ENCODE results near the gene PDE4D.

GRCh38 chr5:59132131-59132530 lies 761.4 kb downstream of the PDE4D start:
- TF ChIP-seq CTCF (IDR thresholded peaks at IDR 0.05) (no peak), POLR2A (IDR thresholded peaks at IDR 0.05) (no peak)

All from heart left ventricle (tissue), 13 donors.